ENCODE data around the gene NANP. TPM values are rescaled to one million over a fixed set of nuclear protein-coding genes. Genes with fewer than 3 reads are reported as not detected.

Gene NANP
- total and polyA plus RNA-seq, 2 of the 4 experiments (the other 2 are of a cell fraction) = 4.9 to 7.2 TPM

DNA sequence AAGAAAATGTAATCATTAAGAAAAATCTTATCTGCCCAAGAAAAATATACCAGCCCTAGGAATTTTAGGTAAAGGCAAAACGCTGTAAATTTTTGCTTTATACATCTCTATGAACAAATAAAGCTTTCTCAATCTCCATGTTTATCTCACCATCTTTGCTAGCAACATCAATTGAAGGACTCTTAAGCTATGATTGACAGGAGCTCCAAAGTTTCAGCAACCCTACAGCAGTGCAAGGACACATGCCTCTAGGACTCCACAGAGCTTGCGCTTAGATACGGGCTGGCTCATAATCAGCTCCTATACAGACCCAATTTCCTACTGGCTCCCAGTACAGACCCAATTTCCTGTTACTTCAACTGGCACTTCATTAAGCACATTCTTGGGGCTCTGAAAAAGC, 4.3 kb downstream of the NANP start:
- intact Hi-C loops (cut with micrococcal nuclease) (no loop called here), dilution Hi-C loops (cut with HindIII; ENCODE audit: low sequenced_read_pairs, unreplicated experiment) (no loop called here), in situ Hi-C loops (cut with MboI; ENCODE audit: low sequenced_read_pairs) (no loop called here)
- Histone ChIP-seq H4K5ac (ENCODE audit: low read depth, low read length) (no peak overlapping the region), H3K9me1 (ENCODE audit: insufficient read depth, low read length) (peaks cover 14% of the 10 kb centered on the region; the same call in 1 of the 2 replicates), H3K14ac (replicated peaks; ENCODE audit: low read depth, low read length) (no peak overlapping the region), H2AK5ac (ENCODE audit: low read depth, low read length) (no peak overlapping the region), H2BK5ac (ENCODE audit: low read depth, low read length, poor library complexity, severe bottlenecking) (no peak overlapping the region), H2BK20ac (ENCODE audit: low read depth, low read length) (no peak overlapping the region), H2BK15ac (ENCODE audit: low read depth, low read length) (no peak overlapping the region), H3K36me3 (ENCODE audit: control insufficient read depth, insufficient read depth, low read length) (peaks cover 7% of the 10 kb centered on the region; the same call in 1 of the 2 replicates), H3K79me1 (ENCODE audit: low read depth in 1 of 2, low read length in 2 of 2) (peaks cover 44 to 68% of the 10 kb centered on the region in 2 experiments), H2AFZ (replicated peaks; ENCODE audit: low read length, poor library complexity) (no peak overlapping the region), H4K8ac (ENCODE audit: low read depth in 2 of 2, low read length in 2 of 2) (no peak overlapping the region), H3K4me3 (ENCODE audit: insufficient read depth, low read depth, low read length) (no peak overlapping the region), H3K9ac (ENCODE audit: low read depth, low read length) (no peak overlapping the region), H3K27me3 (ENCODE audit: control insufficient read depth, insufficient read depth, low read length) (no peaks in the 10 kb centered on the region), H3K56ac (ENCODE audit: extremely low read depth, insufficient read depth, low read length) (no peak overlapping the region), H4K20me1 (ENCODE audit: insufficient read depth, low read length) (peaks cover 14% of the 10 kb centered on the region; the same call in 1 of the 2 replicates), H4K91ac (ENCODE audit: insufficient read depth, low read depth, low read length) (no peak overlapping the region), H2AK9ac (replicated peaks; ENCODE audit: low read depth, low read length, poor library complexity) (no peak overlapping the region), H3K9me3 (ENCODE audit: control insufficient read depth, insufficient read depth, low read length) (no peaks in the 10 kb centered on the region), H3K4ac (ENCODE audit: low read depth, low read length) (no peak overlapping the region), H3K4me1 (ENCODE audit: control insufficient read depth, insufficient read depth, low read length) (peaks cover 4% of the 10 kb centered on the region; the same call in 1 of the 2 replicates), H3K27ac (ENCODE audit: insufficient read depth, low read length) (no peak overlapping the region), H3K18ac (ENCODE audit: low read depth, low read length) (no peak overlapping the region), H2BK120ac (ENCODE audit: low read depth, low read length) (no peak overlapping the region), H3K23ac (ENCODE audit: low read depth, low read length) (no peak overlapping the region), H3K4me2 (ENCODE audit: low read depth, low read length) (no peak overlapping the region)
- no CpG with 5 or more reads among the region's 3 CpGs for WGBS, 2 experiments (ENCODE audit: extremely low coverage in 2 of 2, insufficient read length in 1 of 2)
- POLR2A ChIA-PET (ENCODE audit: unreplicated experiment) = no interaction called here
- CTCF ChIA-PET = no interaction called here
- DNase-seq (no peak), ATAC-seq (ENCODE audit: low read depth) (no peak)
- TF ChIP-seq RFX5 (IDR thresholded peaks at IDR 0.05; ENCODE audit: low read depth, low read length) (no peak), ELK1 (IDR thresholded peaks at IDR 0.05; ENCODE audit: borderline replicate concordance, low read depth, low read length) (no peak), RAD21 (IDR thresholded peaks at IDR 0.05; ENCODE audit: low read length) (no peak), POLR2A (IDR thresholded peaks at IDR 0.05; ENCODE audit: low read depth, low read length) (no peak), BHLHE40 (IDR thresholded peaks at IDR 0.05; ENCODE audit: low read depth, low read length) (no peak), CEBPB (IDR thresholded peaks at IDR 0.05; ENCODE audit: low read depth, low read length) (no peak), MAFK (IDR thresholded peaks at IDR 0.05; ENCODE audit: low read depth, low read length) (no peak), FOS (IDR thresholded peaks at IDR 0.05; ENCODE audit: low read depth, low read length) (no peak)
- no TSS peak for BruUV-seq (replicated peaks)
